Measurements from ENCODE around the gene DHRSX.
"Not testable (repeated sequence)": the region's sequence is repeated elsewhere in the genome, so short reads cannot be mapped to it uniquely, and the experiment has no call there.

Gene DHRSX

DNA sequence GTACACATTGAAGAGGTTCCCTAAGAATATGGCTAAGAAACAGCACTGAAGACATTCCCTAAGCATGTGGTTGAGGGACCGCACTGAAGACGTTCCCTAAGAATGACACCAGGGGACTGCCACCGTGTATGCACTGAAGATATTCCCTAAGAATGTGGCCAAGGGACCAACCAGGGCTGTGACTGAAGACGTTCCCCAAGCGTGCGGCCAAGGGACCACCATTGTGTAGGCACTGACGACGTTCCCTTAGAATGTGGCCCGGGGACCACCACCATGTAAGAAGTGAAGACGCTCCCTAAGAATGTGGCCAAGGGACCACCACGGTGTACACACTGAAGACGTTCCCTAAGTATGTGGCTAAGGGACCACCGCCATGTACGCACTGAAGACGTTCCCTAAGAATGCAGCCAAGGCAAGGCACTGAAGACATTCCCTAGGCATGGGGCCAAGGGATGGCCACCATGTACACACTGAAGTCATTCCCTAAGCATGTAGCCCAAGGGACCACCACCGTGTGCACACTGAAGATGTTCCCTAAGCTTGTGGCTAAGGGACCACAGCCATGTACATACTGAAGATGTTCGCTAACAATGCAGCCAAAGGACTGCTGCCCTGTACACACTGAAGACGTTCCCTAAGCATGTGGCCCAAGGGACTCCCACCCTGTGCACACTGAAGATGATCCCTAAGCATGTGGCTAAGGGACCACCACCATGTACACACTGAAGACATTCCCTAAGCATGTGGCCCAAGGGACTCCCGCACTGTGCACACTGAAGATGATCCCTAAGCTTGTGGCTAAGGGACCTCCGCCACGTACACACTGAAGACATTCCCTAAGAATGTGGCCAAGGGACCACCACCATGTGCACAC, 22.0 kb downstream of the DHRSX start:
- H3K4me1 ChIP-seq (ENCODE audit: control insufficient read depth in 2 of 2, insufficient read depth in 1 of 2, low read depth in 1 of 2, low read length in 2 of 2), result peaks cover 0 to 4% of the 10 kb centered on the region in 2 donors
- H3K9me3 ChIP-seq (replicated peaks in 1 of 2; ENCODE audit: control insufficient read depth in 2 of 2, insufficient read depth in 1 of 2, low read depth in 1 of 2, low read length in 2 of 2), result peaks cover 0 to 5% of the 10 kb centered on the region in 2 donors
- no peak overlapping the region for H3K9ac ChIP-seq (ENCODE audit: low read depth, low read length, poor library complexity)
- peak overlapping the region; percentile 1 for H2AK5ac ChIP-seq (ENCODE audit: low read depth, low read length)
- no peak overlapping the region for H2BK5ac ChIP-seq (ENCODE audit: low read length)
- H2AFZ ChIP-seq (ENCODE audit: low read length), result no peak overlapping the region
- H2BK120ac ChIP-seq (ENCODE audit: low read depth, low read length), result no peak overlapping the region
- H4K91ac ChIP-seq (ENCODE audit: low read depth, low read length, poor library complexity), result no peak overlapping the region
- peak overlapping the region; percentile 41 for H3K18ac ChIP-seq (ENCODE audit: low read length)
- no peak overlapping the region for H3K4ac ChIP-seq (ENCODE audit: low read length)
- H3K27ac ChIP-seq (replicated peaks; ENCODE audit: low read length), result no peak overlapping the region
- H3K36me3 ChIP-seq (replicated peaks in 1 of 2; ENCODE audit: control insufficient read depth in 2 of 2, insufficient read depth in 2 of 2, low read length in 2 of 2), result peaks cover 0 to 7% of the 10 kb centered on the region in 2 donors
- no peak overlapping the region for H3K4me3 ChIP-seq (ENCODE audit: low read length in 2 of 2)
- H3K23ac ChIP-seq (ENCODE audit: low read depth, low read length, poor library complexity), result no peak overlapping the region
- no peak overlapping the region for H3K4me2 ChIP-seq (ENCODE audit: insufficient read depth, low read length, poor library complexity, severe bottlenecking)
- peaks cover 22% of the 10 kb centered on the region for H3K79me1 ChIP-seq (ENCODE audit: low read depth, low read length)
- no peak overlapping the region for H2BK15ac ChIP-seq (ENCODE audit: low read length)
- H3K27me3 ChIP-seq (ENCODE audit: control insufficient read depth in 3 of 3, insufficient read depth in 3 of 3, low read depth in 1 of 3, low read length in 3 of 3), result no peaks in the 10 kb centered on the region
- peak overlapping the region; percentile 49 for H3K14ac ChIP-seq (ENCODE audit: low read length)
- DNase-seq (ENCODE audit: low spot score), result no peak
- no peak overlapping the region for H4K8ac ChIP-seq (ENCODE audit: low read depth, low read length)
- no peak overlapping the region for H2BK12ac ChIP-seq (ENCODE audit: low read length)
- WGBS, 2 donors (ENCODE audit: extremely low coverage in 2 of 2, insufficient read length in 2 of 2, insufficient replicate concordance in 1 of 2), result no CpG with 5 or more reads among the region's 21 CpGs

DNA sequence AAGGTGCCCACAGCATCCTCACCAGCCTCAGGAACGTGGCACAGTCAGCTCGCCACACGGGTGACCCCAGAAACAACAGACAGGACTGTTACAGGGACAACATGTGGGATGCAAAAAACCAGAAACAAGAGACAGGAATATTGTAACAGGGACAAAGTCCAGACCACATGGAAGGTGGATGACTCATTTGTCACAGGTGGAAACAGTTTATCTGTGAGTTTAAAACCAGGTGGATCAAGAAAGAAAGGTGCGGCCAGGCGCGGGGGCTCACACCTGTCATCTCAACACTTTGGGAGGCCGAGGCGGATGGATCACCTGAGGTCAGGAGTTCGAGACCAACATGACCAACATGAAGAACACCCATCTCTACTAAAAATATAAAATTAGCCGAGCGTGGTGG, 23.5 kb downstream of the DHRSX start:
- not testable (repeated sequence) for H3K4ac ChIP-seq (ENCODE audit: low read length); DNase-seq (ENCODE audit: low spot score); H3K27me3 ChIP-seq (ENCODE audit: control insufficient read depth in 3 of 3, insufficient read depth in 3 of 3, low read depth in 1 of 3, low read length in 3 of 3); H2BK5ac ChIP-seq (ENCODE audit: low read length); H2AK5ac ChIP-seq (ENCODE audit: low read depth, low read length); H2BK15ac ChIP-seq (ENCODE audit: low read length); H3K9me3 ChIP-seq (replicated peaks in 1 of 2; ENCODE audit: control insufficient read depth in 2 of 2, insufficient read depth in 1 of 2, low read depth in 1 of 2, low read length in 2 of 2); H2AFZ ChIP-seq (ENCODE audit: low read length); H2BK120ac ChIP-seq (ENCODE audit: low read depth, low read length); H2BK12ac ChIP-seq (ENCODE audit: low read length); H3K4me1 ChIP-seq (ENCODE audit: control insufficient read depth in 2 of 2, insufficient read depth in 1 of 2, low read depth in 1 of 2, low read length in 2 of 2); H3K9ac ChIP-seq (ENCODE audit: low read depth, low read length, poor library complexity); H3K4me2 ChIP-seq (ENCODE audit: insufficient read depth, low read length, poor library complexity, severe bottlenecking); H3K14ac ChIP-seq (ENCODE audit: low read length); H3K23ac ChIP-seq (ENCODE audit: low read depth, low read length, poor library complexity); H3K4me3 ChIP-seq (ENCODE audit: low read length in 2 of 2); H4K91ac ChIP-seq (ENCODE audit: low read depth, low read length, poor library complexity); H3K36me3 ChIP-seq (replicated peaks in 1 of 2; ENCODE audit: control insufficient read depth in 2 of 2, insufficient read depth in 2 of 2, low read length in 2 of 2); H3K27ac ChIP-seq (replicated peaks; ENCODE audit: low read length); H4K8ac ChIP-seq (ENCODE audit: low read depth, low read length)
- peak overlapping the region; percentile 25 for H3K18ac ChIP-seq (ENCODE audit: low read length)
- peaks cover 24% of the 10 kb centered on the region for H3K79me1 ChIP-seq (ENCODE audit: low read depth, low read length)
- WGBS, 2 donors (ENCODE audit: extremely low coverage in 2 of 2, insufficient read length in 2 of 2, insufficient replicate concordance in 1 of 2), result no CpG with 5 or more reads among the region's 11 CpGs

DNA sequence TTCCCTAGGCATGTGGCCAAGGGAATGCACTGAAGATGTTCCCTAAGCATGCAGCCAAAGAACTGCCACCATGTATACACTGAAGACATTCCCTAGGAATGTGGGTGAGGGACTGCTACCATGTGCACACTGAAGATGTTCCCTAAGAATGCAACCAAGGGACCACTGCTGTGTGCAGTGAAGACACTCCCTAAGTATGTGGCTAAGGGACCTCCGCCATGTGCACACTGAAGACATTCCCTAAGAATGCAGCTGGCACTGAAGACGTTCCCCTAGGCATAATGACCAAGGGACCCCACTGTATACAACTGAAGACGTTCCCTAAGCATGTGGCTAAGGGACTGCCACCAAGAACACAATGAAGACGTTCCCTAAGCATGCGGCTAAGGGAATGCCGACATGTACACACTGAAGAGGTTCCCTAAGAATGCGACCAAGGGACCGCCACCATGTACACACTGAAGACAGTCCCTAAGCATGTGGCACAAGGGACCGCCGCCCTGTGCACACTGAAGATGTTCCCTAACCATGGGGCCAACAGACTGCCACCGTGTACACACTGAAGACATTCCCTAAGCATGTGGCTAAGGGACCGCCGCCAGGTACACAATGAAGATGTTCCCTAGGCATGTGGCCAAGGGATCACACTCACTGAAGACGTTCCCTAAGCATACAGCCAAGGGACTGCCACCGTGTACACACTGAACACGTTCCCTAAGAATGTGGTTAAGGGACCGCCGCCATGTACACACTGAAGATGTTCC, 25.6 kb downstream of the DHRSX start:
- peak overlapping the region; percentile 54 for H3K18ac ChIP-seq (ENCODE audit: low read length)
- no peak for DNase-seq (ENCODE audit: low spot score)
- H3K27ac ChIP-seq (replicated peaks; ENCODE audit: low read length), result no peak overlapping the region
- no peak overlapping the region for H2BK15ac ChIP-seq (ENCODE audit: low read length)
- H3K27me3 ChIP-seq (ENCODE audit: control insufficient read depth in 3 of 3, insufficient read depth in 3 of 3, low read depth in 1 of 3, low read length in 3 of 3), result no peaks in the 10 kb centered on the region
- H4K8ac ChIP-seq (ENCODE audit: low read depth, low read length), result peak overlapping the region; percentile 33
- H2AK5ac ChIP-seq (ENCODE audit: low read depth, low read length), result no peak overlapping the region
- no peak overlapping the region for H2BK5ac ChIP-seq (ENCODE audit: low read length)
- H3K4me2 ChIP-seq (ENCODE audit: insufficient read depth, low read length, poor library complexity, severe bottlenecking), result no peak overlapping the region
- no peak overlapping the region for H2BK120ac ChIP-seq (ENCODE audit: low read depth, low read length)
- H3K4ac ChIP-seq (ENCODE audit: low read length), result no peak overlapping the region
- H3K9ac ChIP-seq (ENCODE audit: low read depth, low read length, poor library complexity), result no peak overlapping the region
- no peak overlapping the region for H2BK12ac ChIP-seq (ENCODE audit: low read length)
- H3K79me1 ChIP-seq (ENCODE audit: low read depth, low read length), result peaks cover 27% of the 10 kb centered on the region
- peaks cover 0 to 4% of the 10 kb centered on the region in 2 donors for H3K4me1 ChIP-seq (ENCODE audit: control insufficient read depth in 2 of 2, insufficient read depth in 1 of 2, low read depth in 1 of 2, low read length in 2 of 2)
- H3K23ac ChIP-seq (ENCODE audit: low read depth, low read length, poor library complexity), result no peak overlapping the region
- H3K4me3 ChIP-seq (ENCODE audit: low read length in 2 of 2), result no peak overlapping the region
- H3K36me3 ChIP-seq (replicated peaks in 1 of 2; ENCODE audit: control insufficient read depth in 2 of 2, insufficient read depth in 2 of 2, low read length in 2 of 2), result peaks cover 0 to 7% of the 10 kb centered on the region in 2 donors
- WGBS, 2 donors (ENCODE audit: extremely low coverage in 2 of 2, insufficient read length in 2 of 2, insufficient replicate concordance in 1 of 2), result no CpG with 5 or more reads among the region's 18 CpGs
- peaks cover 0 to 5% of the 10 kb centered on the region in 2 donors for H3K9me3 ChIP-seq (replicated peaks in 1 of 2; ENCODE audit: control insufficient read depth in 2 of 2, insufficient read depth in 1 of 2, low read depth in 1 of 2, low read length in 2 of 2)
- H3K14ac ChIP-seq (ENCODE audit: low read length), result peak overlapping the region; percentile 39
- no peak overlapping the region for H2AFZ ChIP-seq (ENCODE audit: low read length)
- H4K91ac ChIP-seq (ENCODE audit: low read depth, low read length, poor library complexity), result peak overlapping the region; percentile 19
